Tibial nerve (tissue), 4 donors: Measurements from ENCODE around the gene GOLGA6L9. TPM values are rescaled to one million over a fixed set of nuclear protein-coding genes. Genes with fewer than 3 reads are reported as not detected.
"Not testable (repeated sequence)": the region's sequence is repeated elsewhere in the genome, so short reads cannot be mapped to it uniquely, and the experiment has no call there.

Source experiments
- DNase-seq, 2 donors: peaks; one replicate each; pipeline ENCODE4 v3.0.0-alpha.2; 2019; ENCODE audit warnings: low spot score in 2 of 2
- H3K27ac ChIP-seq, 4 donors: fragments of 200-600 bp; sonication (generic) in 3 of 4; one replicate each; pipeline ENCODE4 v1.5.1; 2017 to 2019; ENCODE audit warnings: mild to moderate bottlenecking in 1 of 4
- H3K27me3 ChIP-seq, 2 donors: fragments of 200-600 bp; sonication (generic) in 1 of 2; one replicate each; pipeline versions ENCODE4 v1.5.1 to v1.6.0; 2017 to 2019
- H3K36me3 ChIP-seq, 3 donors: fragments of 200-600 bp; sonication (generic); one replicate each; pipeline ENCODE4 v1.5.1; 2018 to 2019
- H3K4me1 ChIP-seq, 4 donors: fragments of 200-600 bp; sonication (generic) in 3 of 4; one replicate each; pipeline ENCODE4 v1.5.1; 2017 to 2019
- H3K4me3 ChIP-seq, 4 donors: fragments of 200-600 bp; sonication (generic) in 3 of 4; one replicate each; pipeline ENCODE4 v1.5.1; 2017 to 2019; ENCODE audit warnings: mild to moderate bottlenecking in 1 of 4, moderate library complexity in 1 of 4
- H3K9me3 ChIP-seq, 4 donors: fragments of 200-600 bp; sonication (generic) in 3 of 4; one replicate each; pipeline ENCODE4 v1.5.1; 2017 to 2019
- EP300 ChIP-seq, 2 donors: sonication (generic); formaldehyde crosslinking; IDR thresholded peaks; one replicate each; pipeline ENCODE4 v1.6.1; 2017; ENCODE audit warnings: antibody characterized with exemption in 2 of 2, mild to moderate bottlenecking in 1 of 2
- POLR2A ChIP-seq, 2 donors: fragments of 450-650 bp; IDR thresholded peaks; one replicate each; pipeline ENCODE4 v1.6.1; 2017; ENCODE audit warnings: antibody characterized with exemption in 2 of 2, mild to moderate bottlenecking in 2 of 2, moderate library complexity in 2 of 2
- WGBS, 2 donors: methylation state at CpG; one replicate each; pipeline ENCODE4 v1.1.5; 2018; 5-methylcytosine and 5-hydroxymethylcytosine counted together
- total RNA-seq, 4 donors: library from RNA; depleted of rRNA; stranded (reverse); fragments of >200 nt; gene quantifications; one replicate each; pipeline ENCODE4 v1.1.0, GENCODE V29; 2016
- TF ChIP-seq, protein P1 (sequence below), 5 experiments: fragments of 200-600 bp in 3 of 5; fragments of 450-650 bp in 2 of 5; sonication (generic) in 3 of 5; IDR thresholded peaks; one replicate each; pipeline ENCODE4 v1.5.1; 2016 to 2019; ENCODE audit warnings: antibody characterized with exemption in 5 of 5, mild to moderate bottlenecking in 3 of 5, moderate library complexity in 2 of 5

Gene GOLGA6L9
- total RNA-seq, 4 donors from 2014 or later: 2.1 to 3.3 (median 2.9) TPM

- no peak for DNase-seq
- Histone ChIP-seq H3K27me3 (no peaks in the 10 kb centered on the region), H3K9me3 (no peaks in the 10 kb centered on the region), H3K36me3 (no peaks in the 10 kb centered on the region), H3K4me1 (no peaks in the 10 kb centered on the region), H3K27ac (no peak overlapping the region), H3K4me3 (no peak overlapping the region)
- TF ChIP-seq POLR2A (IDR thresholded peaks at IDR 0.05): no peak
- TF ChIP-seq, protein P1, sequence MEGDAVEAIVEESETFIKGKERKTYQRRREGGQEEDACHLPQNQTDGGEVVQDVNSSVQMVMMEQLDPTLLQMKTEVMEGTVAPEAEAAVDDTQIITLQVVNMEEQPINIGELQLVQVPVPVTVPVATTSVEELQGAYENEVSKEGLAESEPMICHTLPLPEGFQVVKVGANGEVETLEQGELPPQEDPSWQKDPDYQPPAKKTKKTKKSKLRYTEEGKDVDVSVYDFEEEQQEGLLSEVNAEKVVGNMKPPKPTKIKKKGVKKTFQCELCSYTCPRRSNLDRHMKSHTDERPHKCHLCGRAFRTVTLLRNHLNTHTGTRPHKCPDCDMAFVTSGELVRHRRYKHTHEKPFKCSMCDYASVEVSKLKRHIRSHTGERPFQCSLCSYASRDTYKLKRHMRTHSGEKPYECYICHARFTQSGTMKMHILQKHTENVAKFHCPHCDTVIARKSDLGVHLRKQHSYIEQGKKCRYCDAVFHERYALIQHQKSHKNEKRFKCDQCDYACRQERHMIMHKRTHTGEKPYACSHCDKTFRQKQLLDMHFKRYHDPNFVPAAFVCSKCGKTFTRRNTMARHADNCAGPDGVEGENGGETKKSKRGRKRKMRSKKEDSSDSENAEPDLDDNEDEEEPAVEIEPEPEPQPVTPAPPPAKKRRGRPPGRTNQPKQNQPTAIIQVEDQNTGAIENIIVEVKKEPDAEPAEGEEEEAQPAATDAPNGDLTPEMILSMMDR (IDR thresholded peaks at IDR 0.05): no peak
- no peak for TF ChIP-seq EP300 (IDR thresholded peaks at IDR 0.05)
- 100% methylated on average over 1 of the region's 1 CpG; no CpG with 5 or more reads in 1 of the 2 donors for WGBS, 2 donors
Measured at GRCh38 chr15:82398785-82399184, 30.8 kb upstream of the GOLGA6L9 start.

DNA sequence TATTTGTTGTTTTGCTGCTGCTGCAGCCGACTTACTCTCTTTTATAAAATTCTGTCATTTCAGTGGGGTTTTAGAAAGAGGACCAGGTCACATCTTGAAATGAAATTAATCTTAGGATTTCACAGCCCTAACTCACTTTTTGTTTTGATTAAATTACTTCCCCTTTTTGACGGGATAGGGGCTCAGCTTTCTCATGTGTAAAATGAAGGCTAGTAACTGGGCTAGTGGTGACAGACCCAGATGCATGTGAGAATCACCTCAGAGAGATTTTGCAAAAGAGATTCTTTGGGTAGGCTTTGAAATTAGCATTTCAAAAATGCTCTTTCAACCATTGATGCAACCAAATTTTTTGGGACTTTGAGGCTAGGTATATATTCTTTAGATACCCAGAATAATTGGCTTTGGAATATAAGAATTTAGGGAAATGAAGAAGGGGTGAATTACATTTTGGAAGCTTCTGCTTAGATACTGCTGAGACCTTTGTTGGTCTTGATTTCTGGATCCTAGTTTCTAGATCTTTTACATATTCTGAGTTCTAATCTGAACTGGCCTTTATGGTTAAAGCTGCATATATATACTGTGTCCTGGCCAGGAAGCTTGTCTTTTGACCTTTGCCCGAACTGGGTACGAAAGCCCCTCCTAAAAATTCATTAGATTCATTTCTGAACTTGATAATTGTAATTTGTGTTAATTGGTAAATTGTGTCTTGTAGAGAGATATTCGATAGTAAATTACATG, 30.1 kb upstream of the GOLGA6L9 start:
- not testable (repeated sequence) for H3K4me3 ChIP-seq

GRCh38 chr15:82401918-82402317, 27.7 kb upstream of the GOLGA6L9 start:
- not testable (repeated sequence) for H3K4me3 ChIP-seq, H3K36me3 ChIP-seq, H3K27me3 ChIP-seq, H3K27ac ChIP-seq, H3K9me3 ChIP-seq, DNase-seq, H3K4me1 ChIP-seq
- WGBS, 2 donors: 89 to 95% methylated on average over 6 of the region's 6 CpGs

More for the DNA sequence above, 30.1 kb upstream of the GOLGA6L9 start:
- DNase-seq, H3K9me3 ChIP-seq, H3K4me1 ChIP-seq, H3K27me3 ChIP-seq, H3K36me3 ChIP-seq, H3K27ac ChIP-seq: not testable (repeated sequence)
- 78 to 81% methylated on average over 5 of the region's 5 CpGs for WGBS, 2 donors

- H3K4me1 ChIP-seq, H3K9me3 ChIP-seq, H3K4me3 ChIP-seq, H3K27me3 ChIP-seq, DNase-seq, H3K36me3 ChIP-seq, H3K27ac ChIP-seq: not testable (repeated sequence)
- 89 to 100% methylated on average over 1 of the region's 1 CpG for WGBS, 2 donors
Measured at GRCh38 chr15:82402341-82402740, 27.3 kb upstream of the GOLGA6L9 start.

DNA sequence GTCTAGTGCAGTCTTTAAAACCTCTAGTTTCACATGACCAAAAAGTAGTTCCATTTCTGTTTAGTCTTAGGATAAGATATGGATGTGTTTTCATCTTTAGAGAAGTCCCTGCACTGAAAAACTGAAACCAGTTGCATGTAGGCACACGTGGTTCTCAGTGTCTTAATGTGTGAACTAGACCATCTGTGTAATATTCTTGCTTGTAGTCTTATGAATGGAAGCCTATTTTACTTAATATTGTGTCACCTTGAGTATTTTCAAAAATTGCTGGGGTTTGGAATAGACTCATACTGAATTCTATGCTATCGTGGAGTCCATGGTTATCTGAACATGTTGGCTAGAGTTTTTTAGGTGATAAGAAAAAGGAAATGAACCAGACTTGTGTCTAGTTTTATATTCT, 23.4 kb upstream of the GOLGA6L9 start:
- H3K4me3 ChIP-seq, H3K27me3 ChIP-seq, DNase-seq, H3K4me1 ChIP-seq, H3K27ac ChIP-seq, H3K36me3 ChIP-seq, H3K9me3 ChIP-seq: not testable (repeated sequence)
- 82 to 88% methylated on average over 2 of the region's 2 CpGs for WGBS, 2 donors

- 80 to 93% methylated on average over 4 of the region's 4 CpGs for WGBS, 2 donors
- not testable (repeated sequence) for H3K9me3 ChIP-seq, H3K4me3 ChIP-seq, H3K36me3 ChIP-seq, H3K27me3 ChIP-seq, DNase-seq, H3K27ac ChIP-seq, H3K4me1 ChIP-seq
Measured at GRCh38 chr15:82410306-82410705, 19.3 kb upstream of the GOLGA6L9 start.

DNA sequence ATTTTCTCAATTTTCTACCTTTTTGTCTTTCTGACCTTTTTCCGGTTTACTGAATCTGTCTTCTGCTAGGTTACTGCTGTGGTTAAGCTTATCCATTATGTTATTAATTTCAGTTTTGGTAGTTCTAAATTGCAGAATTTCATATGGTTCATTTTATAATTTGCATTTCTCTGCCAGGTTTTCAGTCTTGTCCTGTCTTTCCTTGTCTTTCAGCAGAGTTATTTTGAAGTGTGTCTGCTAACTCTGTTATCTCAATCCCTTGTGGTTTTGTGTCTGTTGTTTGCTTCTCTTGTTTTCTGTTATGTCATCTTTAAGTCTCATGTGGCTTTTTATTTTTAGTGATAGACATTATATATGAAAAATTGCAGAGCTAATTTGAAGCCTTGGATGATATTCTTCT, 18.0 kb upstream of the GOLGA6L9 start:
- 94 to 95% methylated on average over 1 of the region's 1 CpG for WGBS, 2 donors
- not testable (repeated sequence) for DNase-seq

GRCh38 chr15:82414525-82415191, 15.0 kb upstream of the GOLGA6L9 start:
- H3K9me3 ChIP-seq, H3K4me3 ChIP-seq, H3K27me3 ChIP-seq, H3K4me1 ChIP-seq, H3K36me3 ChIP-seq, H3K27ac ChIP-seq, DNase-seq: not testable (repeated sequence)
- 72 to 75% methylated on average over 6 of the region's 6 CpGs for WGBS, 2 donors

More for the DNA sequence above, 18.0 kb upstream of the GOLGA6L9 start:
- not testable (repeated sequence) for H3K9me3 ChIP-seq, H3K4me1 ChIP-seq, H3K36me3 ChIP-seq, H3K27me3 ChIP-seq, H3K4me3 ChIP-seq, H3K27ac ChIP-seq

DNA sequence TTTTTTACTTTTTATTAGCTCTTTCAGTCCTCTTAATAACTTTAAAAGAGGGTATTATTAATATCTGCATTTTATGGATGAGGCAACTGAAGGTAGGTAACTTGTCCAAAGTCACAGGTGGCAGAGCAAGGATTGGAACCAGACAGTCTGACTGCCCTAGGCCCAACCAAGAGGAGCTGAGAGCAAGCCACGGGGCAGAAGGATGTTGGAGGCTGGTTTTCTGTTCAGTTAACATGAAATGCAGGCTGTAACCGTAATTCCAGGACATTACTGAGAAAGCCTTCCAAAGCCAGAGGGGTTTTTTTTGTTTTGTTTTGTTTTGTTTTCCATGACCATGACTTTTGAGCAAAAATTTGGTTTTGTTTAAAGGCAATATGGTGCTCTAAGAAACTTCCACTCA, 9.1 kb upstream of the GOLGA6L9 start:
- not testable (repeated sequence) for H3K36me3 ChIP-seq, H3K4me1 ChIP-seq, H3K9me3 ChIP-seq, H3K27ac ChIP-seq, H3K27me3 ChIP-seq, H3K4me3 ChIP-seq, DNase-seq
- 88 to 92% methylated on average over 2 of the region's 2 CpGs for WGBS, 2 donors

DNA sequence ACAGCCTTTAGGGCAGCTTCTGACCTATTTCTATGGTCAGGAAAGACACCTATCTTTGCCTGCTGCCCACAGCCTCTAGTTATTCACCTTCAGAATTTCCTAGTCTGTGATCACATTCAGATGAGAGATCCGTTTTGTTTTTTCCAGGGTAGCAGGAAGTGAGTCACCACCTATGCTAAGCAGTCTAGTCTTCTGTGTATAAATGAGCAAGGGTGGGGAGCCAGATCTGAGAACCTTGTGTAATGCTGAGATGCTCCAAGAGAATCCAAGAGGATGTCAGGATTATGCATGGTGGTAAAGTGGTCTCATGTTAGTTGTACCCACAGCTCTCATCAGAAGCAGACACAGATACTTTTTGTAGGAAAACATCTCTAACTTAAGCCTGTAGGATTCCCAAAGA, 8.7 kb upstream of the GOLGA6L9 start:
- H3K27me3 ChIP-seq, H3K4me3 ChIP-seq, DNase-seq, H3K27ac ChIP-seq, H3K36me3 ChIP-seq, H3K9me3 ChIP-seq, H3K4me1 ChIP-seq: not testable (repeated sequence)
- WGBS, 2 donors: no CpG with 5 or more reads among the region's 1 CpG

DNA sequence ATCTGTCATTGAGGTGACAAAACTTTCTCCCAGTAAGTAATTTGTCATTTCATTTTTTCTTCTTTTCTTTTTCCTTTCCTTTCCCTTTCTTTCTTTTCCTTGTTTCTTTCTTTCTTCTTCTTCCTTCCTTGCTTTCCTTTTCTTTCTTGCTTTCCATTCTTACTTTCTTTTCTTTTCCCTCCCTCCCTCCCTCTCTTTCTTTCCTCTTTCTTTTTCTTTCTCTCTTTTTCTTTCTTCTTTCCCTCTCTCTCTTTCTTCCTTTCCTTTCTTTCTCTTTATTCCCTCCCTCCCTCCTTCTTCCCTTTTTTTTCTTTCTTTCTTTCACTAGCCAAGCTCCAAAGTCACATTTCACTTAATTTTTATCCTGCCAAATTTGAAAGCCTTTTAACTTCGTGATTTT, 2.5 kb upstream of the GOLGA6L9 start:
- not testable (repeated sequence) for DNase-seq, H3K27ac ChIP-seq, H3K9me3 ChIP-seq, H3K4me3 ChIP-seq, H3K27me3 ChIP-seq, H3K36me3 ChIP-seq, H3K4me1 ChIP-seq
- 48 to 53% methylated on average over 1 of the region's 1 CpG for WGBS, 2 donors
